Measurements from ENCODE around the gene FNDC4.
"Not testable (repeated sequence)": the region's sequence is repeated elsewhere in the genome, so short reads cannot be mapped to it uniquely, and the experiment has no call there.

FNDC4 gene

GRCh38 chr2:27494944-27495554 is at the start of gene FNDC4:
Gene FNDC4, minus strand, starts transcription at chr2:27495200. Its CDS starts 521 bp downstream, at chr2:27494679.
- DNase-seq (ENCODE audit: low read depth, low spot score) = no peak

- DNase-seq (ENCODE audit: low read depth, low spot score) = no peak
Observed at GRCh38 chr2:27544143-27544821, 49.3 kb upstream of the FNDC4 start.

GRCh38 chr2:27539649-27540048 is 44.6 kb upstream of the FNDC4 start:
- DNase-seq (ENCODE audit: low read depth, low spot score) = not testable (repeated sequence)

GRCh38 chr2:27538839-27539450 is 43.9 kb upstream of the FNDC4 start:
- DNase-seq (ENCODE audit: low read depth, low spot score) = not testable (repeated sequence)

- no peak for DNase-seq (ENCODE audit: low read depth, low spot score)
Observed at GRCh38 chr2:27537287-27537686, 42.3 kb upstream of the FNDC4 start.

- DNase-seq (ENCODE audit: low read depth, low spot score) = no peak
Observed at GRCh38 chr2:27531983-27532382, 37.0 kb upstream of the FNDC4 start.

- DNase-seq (ENCODE audit: low read depth, low spot score) = no peak
Observed at GRCh38 chr2:27527182-27527581, 32.2 kb upstream of the FNDC4 start.

- no peak for DNase-seq (ENCODE audit: low read depth, low spot score)
Observed at GRCh38 chr2:27522400-27522945, 27.5 kb upstream of the FNDC4 start.

- DNase-seq (ENCODE audit: low read depth, low spot score) = no peak
Observed at GRCh38 chr2:27520316-27520715, 25.3 kb upstream of the FNDC4 start.

GRCh38 chr2:27518782-27519113 is 23.7 kb upstream of the FNDC4 start:
- no peak for DNase-seq (ENCODE audit: low read depth, low spot score)

- DNase-seq (ENCODE audit: low read depth, low spot score) = no peak
Observed at GRCh38 chr2:27518113-27518781, 23.2 kb upstream of the FNDC4 start.

GRCh38 chr2:27509326-27509725 is 14.3 kb upstream of the FNDC4 start:
- no peak for DNase-seq (ENCODE audit: low read depth, low spot score)

GRCh38 chr2:27507293-27507692 is 12.3 kb upstream of the FNDC4 start:
- no peak for DNase-seq (ENCODE audit: low read depth, low spot score)

GRCh38 chr2:27506587-27506986 is 11.6 kb upstream of the FNDC4 start:
- DNase-seq (ENCODE audit: low read depth, low spot score) = no peak

GRCh38 chr2:27502142-27502541 is 7.1 kb upstream of the FNDC4 start:
- no peak for DNase-seq (ENCODE audit: low read depth, low spot score)

- no peak for DNase-seq (ENCODE audit: low read depth, low spot score)
Observed at GRCh38 chr2:27501042-27501441, 6.0 kb upstream of the FNDC4 start.

- DNase-seq (ENCODE audit: low read depth, low spot score) = no peak
Observed at GRCh38 chr2:27498975-27499374, 4.0 kb upstream of the FNDC4 start.

GRCh38 chr2:27497288-27497627 is 2.3 kb upstream of the FNDC4 start:
- no peak for DNase-seq (ENCODE audit: low read depth, low spot score)

- DNase-seq (ENCODE audit: low read depth, low spot score) = no peak
Observed at GRCh38 chr2:27496357-27497287, 1.6 kb upstream of the FNDC4 start, which contains the start of gene GCKR. Gene GCKR, plus strand, starts transcription at chr2:27496839. Its CDS starts 66 bp downstream, at chr2:27496905.

- DNase-seq (ENCODE audit: low read depth, low spot score) = no peak
Observed at GRCh38 chr2:27495840-27496356, 898 bp upstream of the FNDC4 start.

All from brain pericyte (primary cell).